Uterus (tissue), 2 donors: ENCODE data around the gene TNRC6C.
"Not testable (repeated sequence)": the region's sequence is repeated elsewhere in the genome, so short reads cannot be mapped to it uniquely, and the experiment has no call there.

Source experiments
- CTCF ChIP-seq, 4 experiments: fragments of 200-600 bp in 2 of 4; fragments of 450-650 bp in 2 of 4; sonication (generic) in 2 of 4; IDR thresholded peaks; one replicate each; pipeline ENCODE4 v1.5.1; 2016 to 2019; ENCODE audit warnings: antibody characterized with exemption in 4 of 4, mild to moderate bottlenecking in 2 of 4, moderate library complexity in 1 of 4
- POLR2A ChIP-seq, 2 donors: fragments of 450-650 bp; IDR thresholded peaks; one replicate each; pipeline ENCODE4 v1.6.1; 2016; ENCODE audit warnings: antibody characterized with exemption in 2 of 2, mild to moderate bottlenecking in 1 of 2, moderate library complexity in 1 of 2

GRCh38 chr17:77982430-77982829 lies 23.9 kb downstream of the TNRC6C start:
- not testable (repeated sequence) for TF ChIP-seq CTCF, POLR2A (IDR thresholded peaks at IDR 0.05)
